Activated CD4-positive, alpha-beta T cell treated with anti-CD3 and anti-CD28 coated beads, Interleukin-2, Interleukin-4, amounts not matched to agents 100 ng/mL and 50 ng/mL, durations not matched to agents 16 hours and 8 hours (primary cell): ENCODE results near the gene MPZL2.

ENCODE experiments used
- DNase-seq: peaks from one replicate; pipeline ENCODE4 v3.0.0-alpha.2; 2020; ENCODE audit warnings: low spot score

Gene MPZL2

GRCh38 chr11:118243161-118243560 is 20.9 kb downstream of the MPZL2 start:
- DNase-seq, result no peak

DNA sequence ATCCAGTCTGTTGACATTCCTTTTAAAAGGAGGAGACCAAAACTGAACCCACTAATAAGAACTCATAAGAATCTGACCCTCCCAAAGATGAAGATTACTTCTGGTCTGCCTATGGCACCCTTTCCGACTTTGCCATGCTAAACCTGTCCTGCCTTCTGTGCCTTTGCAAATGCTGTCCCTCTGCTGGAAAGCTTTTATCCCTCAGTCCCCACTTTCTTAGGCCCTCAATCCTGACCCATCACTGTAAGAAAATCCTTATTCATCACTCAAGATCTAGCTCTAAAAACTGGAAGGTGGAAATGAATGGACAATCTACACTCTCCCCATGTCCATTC is 22.4 kb downstream of the MPZL2 start:
- DNase-seq, result no peak

- peak; percentile 93 for DNase-seq
These were observed 22.9 kb downstream of the MPZL2 start for GRCh38 chr11:118240999-118241763.

DNA sequence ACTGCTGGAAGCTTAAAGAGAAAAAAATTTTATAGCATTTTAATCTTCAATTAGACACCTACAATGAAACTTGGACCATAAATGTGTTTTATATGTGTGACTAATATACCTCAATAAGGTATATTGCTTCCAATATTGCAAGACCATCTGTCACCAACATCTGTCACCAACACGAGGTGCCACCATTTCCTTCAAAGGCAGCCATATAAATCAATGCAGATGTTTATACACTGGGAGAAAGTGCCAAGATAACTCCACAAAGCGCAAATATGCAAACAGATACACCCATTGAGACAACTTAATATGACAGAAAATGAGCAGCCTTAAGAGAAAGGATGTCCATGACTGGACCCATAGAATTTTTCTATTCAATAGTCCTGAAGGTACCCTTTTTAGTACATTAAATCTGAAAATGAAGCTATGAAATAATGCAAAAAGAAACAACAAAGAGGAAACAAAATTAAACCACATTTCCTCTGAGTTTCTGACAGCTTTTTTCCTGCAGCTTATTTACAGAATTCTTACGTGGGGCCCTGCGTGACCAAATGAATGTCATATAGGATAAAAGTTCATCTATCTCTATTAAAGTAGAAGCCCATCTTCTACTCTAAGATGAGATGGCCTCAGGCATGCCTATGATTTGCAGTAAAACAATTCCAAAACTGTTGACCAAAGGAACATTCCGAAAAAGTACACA is 24.4 kb downstream of the MPZL2 start:
- DNase-seq, result no peak

GRCh38 chr11:118238929-118239328 is 25.2 kb downstream of the MPZL2 start:
- DNase-seq, result peak; percentile 49

DNA sequence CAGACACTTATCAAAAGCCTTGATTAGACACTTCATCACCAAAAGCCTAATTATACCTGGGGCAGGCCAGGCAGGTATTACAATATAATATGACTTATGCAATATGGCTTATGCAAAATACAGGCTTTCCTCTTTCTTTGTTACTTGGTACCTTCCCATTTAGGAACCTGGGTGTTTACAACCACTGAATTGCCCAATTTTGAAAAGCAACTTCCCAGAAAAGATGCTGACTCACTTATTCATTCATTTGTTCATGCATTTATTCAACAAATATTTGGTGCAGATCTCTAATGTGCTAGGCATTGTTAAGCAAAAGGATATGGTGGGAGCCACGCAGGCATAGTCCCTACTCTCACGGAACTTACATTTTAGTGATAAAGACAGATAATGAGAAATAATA is 25.7 kb downstream of the MPZL2 start:
- no peak for DNase-seq

- no peak for DNase-seq
These were observed 27.9 kb downstream of the MPZL2 start for GRCh38 chr11:118236170-118236569.

GRCh38 chr11:118234833-118235232 is 29.3 kb downstream of the MPZL2 start:
- no peak for DNase-seq

DNA sequence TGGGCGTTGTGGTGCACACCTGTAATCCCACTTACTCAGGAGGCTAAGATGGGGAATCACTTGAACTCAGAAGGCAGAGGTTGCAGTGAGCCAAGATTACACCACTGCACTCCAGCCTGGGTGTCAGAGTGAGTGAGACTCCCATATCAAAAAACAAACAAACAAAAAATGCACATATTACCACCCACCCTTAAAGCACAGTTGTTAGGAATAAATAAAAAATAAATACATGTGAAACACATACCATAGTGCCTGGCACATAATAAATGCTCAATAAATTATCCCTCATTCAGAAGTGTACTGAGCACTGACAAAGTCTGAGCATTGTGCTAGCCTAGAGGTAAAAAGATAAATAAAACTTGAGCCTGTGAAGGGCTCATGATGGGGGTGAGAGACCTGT is 30.2 kb downstream of the MPZL2 start:
- DNase-seq, result no peak

GRCh38 chr11:118233377-118233776 is 30.7 kb downstream of the MPZL2 start:
- DNase-seq, result no peak

- peak; percentile 46 for DNase-seq
These were observed 31.4 kb downstream of the MPZL2 start for GRCh38 chr11:118232659-118233058.

- DNase-seq, result no peak
These were observed 32.6 kb downstream of the MPZL2 start for GRCh38 chr11:118231461-118231860.

DNA sequence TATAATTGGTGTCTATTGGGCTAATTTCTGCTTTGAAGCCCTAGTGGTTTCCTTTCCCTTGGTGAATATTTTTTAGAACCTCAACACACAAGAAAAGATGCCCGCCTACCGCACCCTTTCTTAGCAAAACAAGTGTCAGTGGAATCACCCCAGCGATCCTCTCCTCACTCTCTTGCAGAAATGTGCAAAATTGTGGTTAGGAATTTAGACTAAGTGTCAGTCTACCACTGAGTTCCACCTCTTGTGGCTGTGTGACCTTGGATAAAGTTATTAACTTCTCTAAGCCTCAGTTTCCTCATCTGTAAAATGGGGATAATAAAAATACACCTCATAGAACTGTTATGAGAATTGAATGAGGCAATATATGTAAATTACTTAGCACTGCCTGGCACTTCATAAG is 34.0 kb downstream of the MPZL2 start:
- DNase-seq, result no peak

DNA sequence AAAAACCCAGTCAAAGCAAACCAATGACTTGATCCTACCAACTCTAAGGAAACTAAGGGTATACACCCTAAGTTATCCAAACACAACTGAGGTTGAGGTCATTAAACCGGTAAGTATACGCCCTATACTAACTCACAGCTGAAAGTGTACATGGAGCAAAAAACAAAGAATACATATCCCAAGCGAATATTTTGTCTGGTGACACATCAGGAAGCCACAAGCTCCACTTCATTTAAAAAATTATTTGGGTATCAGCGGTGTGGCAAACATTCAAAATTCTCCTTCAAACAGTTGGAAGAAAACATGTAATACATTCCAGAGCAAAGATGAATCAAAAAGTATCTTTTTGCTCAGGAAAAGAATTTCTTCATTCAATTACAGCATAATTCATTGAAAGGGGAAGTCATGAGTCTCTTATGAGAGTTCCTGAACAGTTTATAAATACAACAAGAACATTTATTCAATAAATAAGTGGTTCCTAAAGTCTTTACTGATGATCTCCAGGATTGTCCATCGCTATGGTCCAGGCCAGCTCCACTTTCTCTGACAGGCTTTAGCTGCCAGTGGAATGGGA is 34.7 kb downstream of the MPZL2 start:
- DNase-seq, result no peak

DNA sequence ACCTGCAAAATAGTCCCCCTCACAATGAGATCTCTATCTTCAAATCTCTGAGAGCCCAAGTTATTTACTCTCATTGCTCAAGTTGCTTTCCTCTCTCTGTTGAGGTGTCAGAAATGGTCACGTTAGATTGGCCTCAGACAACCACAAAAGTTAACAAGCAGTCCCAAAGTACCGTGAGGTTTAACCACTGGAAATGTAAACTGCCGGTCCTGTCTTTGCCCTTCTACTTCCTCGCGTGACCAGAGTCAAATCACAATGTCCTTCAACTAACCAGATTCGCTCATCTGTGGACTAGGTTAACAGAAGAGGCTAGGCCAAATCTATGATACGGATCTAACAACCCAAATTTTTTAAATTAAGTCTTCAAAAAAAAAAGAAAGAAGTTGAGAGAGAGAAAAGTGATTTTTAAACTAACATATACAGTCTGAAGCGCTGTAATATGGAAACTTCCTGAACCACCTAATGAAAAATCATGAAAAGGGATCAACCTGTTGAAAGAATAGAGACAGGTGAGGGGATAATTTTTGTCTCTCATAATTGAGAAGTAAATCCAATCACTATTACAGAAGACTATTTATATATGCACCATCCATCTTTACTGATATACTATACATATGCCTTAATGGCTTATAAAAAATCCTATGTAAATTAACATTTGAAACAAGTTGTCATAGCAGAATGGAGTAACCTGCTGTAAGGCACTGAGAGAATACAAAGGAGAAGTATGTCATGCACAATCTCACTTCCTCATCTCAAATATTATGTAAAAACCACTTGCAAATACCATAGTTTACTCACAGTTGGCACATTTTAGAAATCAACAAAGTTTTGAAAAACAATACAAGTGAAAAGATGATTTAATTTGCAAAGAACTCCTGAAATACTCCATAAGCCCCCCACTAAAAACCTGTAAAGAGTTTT is 36.0 kb downstream of the MPZL2 start:
- DNase-seq, result peak; percentile 89

- DNase-seq, result peak; percentile 74
These were observed 37.3 kb downstream of the MPZL2 start for GRCh38 chr11:118226781-118227180.

DNA sequence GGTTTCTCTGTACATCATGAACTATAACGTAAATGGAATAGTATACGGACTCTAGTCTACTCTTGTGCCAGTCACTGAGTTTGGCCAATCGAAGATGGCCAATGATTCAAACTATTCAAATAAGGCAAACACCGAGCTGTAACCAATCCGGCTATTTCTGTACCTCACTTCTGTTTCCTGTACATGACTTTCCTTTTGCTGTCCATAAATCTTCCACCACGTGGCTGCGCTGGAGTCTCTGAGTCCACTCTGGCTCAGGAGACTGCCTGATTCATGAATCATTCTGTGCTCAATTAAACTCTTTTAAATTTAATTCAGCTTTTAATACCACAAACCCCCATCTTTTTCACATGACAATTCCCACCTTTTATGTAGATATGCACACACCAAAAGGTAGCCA is 37.8 kb downstream of the MPZL2 start:
- DNase-seq, result no peak

DNA sequence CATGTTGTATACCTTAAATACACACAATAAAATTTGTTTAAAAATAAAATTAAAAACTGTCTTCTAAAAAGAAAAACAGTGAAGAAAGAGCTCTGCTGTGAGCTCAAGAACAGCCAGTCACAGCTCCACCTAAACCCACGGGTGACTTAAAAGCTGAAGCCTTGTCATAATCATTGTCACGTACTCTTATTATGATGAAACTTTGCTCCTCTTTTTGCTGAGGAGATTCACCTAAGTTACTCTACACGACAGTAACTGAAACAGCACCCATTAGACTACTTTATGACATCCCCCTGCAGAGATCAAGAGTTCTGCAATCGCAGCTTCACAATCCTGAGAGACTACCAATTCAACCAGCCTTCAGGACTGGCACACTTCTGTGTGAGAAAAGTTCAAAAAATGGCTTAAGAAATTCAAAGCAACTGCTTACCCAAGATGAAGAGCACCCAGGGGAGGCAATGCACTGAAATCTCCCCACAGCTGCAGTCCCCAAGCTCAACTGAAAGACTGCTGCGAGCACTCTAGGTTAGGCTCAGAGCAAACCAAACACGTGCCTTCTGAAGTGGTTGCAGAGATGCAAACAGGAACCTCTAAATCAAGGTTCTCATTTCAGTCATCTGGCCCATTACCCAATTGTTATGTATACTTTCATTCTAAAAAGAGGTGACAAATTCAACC is 39.4 kb downstream of the MPZL2 start, which contains the start of gene JAML:
JAML (minus strand) TSS at position 501 of the 678 bp plus-strand sequence. CDS start 10,145 bp downstream, outside the sequence.
- DNase-seq, result peak; percentile 88

GRCh38 chr11:118223992-118224391 is 40.1 kb downstream of the MPZL2 start:
- DNase-seq, result peak; percentile 65

DNA sequence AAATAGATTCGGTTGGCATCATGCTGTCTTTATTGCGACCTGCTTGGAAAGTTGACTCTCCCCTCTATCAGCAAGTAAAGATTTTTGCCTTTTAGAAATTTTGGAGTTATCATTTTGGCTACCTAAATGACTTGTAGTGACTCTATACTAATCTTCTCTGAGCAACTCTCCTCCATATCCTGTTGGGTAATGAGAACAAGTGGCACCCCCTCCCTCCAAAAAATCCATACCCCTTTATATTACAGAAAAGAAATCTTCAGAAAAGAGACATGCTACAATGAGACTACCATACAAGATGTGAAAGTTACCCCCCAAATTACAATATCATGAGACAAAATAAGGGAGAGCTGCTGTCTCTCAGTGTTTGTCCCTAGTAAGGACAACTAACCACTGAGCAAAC is 40.5 kb downstream of the MPZL2 start:
- peak; percentile 54 for DNase-seq

- no peak for DNase-seq
These were observed 41.7 kb downstream of the MPZL2 start for GRCh38 chr11:118222437-118222836.

- DNase-seq, result no peak
These were observed 42.7 kb downstream of the MPZL2 start for GRCh38 chr11:118221419-118221818.
